Amniotic stem cell (primary cell): ENCODE results near the gene RUNX3.
"Not testable (repeated sequence)": the region's sequence is repeated elsewhere in the genome, so short reads cannot be mapped to it uniquely, and the experiment has no call there.

ENCODE experiments used
- DNase-seq: peaks from one replicate; lab custom pipeline; 2025; lab: John Stamatoyannopoulos, UW

Gene RUNX3

DNA sequence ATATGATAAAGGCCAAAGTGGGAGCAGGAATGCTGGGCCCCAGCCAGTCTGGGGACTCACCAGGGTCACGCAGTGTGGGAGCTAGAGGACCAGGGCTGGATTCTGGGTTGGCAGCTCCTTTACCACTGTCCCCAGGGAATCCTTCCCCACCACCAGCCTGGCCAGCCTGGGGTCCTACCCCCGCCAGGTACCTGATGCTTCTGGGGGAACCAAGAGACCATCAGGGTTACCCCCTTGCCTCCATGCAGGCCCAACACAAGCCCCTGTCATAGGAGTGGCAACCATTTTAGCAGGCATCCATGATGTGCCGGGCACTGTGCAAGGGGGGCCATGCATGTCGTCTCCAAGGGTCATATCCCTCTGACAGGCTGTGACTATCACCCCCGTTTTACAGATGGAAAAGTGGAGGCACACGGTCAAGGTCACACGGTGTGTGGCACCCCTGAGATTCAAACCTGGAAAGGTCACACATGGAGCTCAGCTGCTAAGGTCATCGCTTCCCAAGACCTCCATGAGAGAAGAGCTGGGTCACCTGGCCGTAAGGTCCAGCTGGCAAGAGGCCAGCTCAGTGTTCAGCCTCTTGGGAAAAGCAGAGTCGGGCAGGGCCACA is 16.4 kb downstream of the RUNX3 start:
- no peak for DNase-seq

DNA sequence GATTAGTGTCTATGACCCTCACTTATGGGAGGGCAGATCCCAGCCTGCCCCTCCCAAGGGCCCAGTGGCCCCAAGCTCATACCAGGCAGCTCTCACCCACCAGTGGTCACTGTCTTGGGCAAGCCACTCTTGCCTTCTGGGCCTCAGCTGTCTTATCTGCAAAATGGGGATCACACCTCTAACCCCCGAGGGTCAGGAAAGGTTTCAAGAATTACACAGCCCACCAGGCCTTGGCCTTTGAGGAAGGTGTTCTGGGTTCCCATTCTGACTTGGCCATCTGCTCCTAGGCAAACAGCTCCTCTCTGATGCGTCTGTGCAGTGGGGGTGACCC is 16.8 kb downstream of the RUNX3 start:
- no peak for DNase-seq

DNA sequence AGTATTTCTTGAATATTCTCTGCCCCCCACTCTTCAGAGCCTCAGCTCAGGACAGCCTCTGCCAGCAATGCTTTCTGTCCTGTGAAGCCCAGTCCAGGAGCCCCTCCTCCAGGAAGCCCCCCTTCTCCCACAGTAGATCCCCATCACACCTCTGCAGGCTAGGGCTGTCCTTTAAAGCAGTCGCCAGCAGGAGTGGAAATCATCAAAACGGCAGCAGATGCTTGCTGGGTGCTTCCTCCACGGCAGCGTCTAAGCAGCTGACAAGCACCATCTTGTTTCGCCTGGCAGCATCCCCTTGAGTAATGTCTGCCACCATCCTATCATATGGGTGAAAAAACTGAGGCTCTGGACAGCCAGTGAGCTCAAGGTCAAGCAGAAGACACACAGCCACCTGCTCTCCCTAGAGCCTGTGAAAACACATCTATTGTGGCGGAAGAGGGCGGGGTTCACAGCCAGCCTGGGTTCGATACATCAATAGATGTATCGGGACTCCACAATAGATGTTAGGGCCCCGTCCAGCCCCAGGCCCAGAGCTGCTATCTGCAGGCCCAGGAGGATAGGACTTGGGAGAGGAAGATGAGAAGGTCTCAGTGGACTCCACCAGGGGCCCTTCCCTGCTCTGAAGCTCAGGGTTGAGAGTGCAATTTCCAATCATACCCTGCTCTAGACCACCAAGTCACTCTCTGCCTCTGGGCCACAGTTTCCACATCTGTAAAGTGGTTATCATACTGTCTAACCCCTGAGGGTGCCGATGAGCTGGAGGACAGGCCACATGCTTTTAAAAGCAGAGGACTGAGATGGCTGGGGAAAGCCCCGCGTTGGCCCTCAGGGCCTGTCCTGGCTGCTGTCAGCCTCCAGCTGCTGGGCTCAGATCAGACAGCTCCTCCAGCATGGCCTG is 17.5 kb downstream of the RUNX3 start:
- no peak for DNase-seq

DNA sequence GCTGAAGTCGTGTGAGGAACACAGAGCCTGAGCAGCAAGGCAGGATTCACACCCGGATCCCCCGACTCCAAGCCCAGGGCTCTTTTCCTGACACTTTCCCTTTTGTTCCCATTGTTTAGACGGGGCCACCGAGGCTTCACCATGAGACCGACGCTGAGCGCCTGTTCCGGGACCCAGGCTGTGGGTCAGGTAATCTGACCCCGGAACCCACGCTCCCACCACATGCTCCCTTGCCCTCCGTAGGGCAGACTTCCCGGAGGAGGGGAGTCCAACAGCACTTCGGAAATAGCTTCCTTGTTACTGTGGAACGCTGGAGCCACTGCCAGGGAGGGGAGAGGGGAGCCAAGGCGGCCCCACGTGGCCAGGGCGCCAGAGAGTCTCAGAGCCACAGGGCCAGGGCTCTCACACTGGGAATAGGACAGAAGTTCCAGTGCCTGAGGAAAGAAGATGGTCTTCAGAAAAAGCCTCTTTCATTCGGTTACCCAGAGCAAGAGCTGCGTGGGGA is 18.4 kb downstream of the RUNX3 start:
- no peak for DNase-seq

DNA sequence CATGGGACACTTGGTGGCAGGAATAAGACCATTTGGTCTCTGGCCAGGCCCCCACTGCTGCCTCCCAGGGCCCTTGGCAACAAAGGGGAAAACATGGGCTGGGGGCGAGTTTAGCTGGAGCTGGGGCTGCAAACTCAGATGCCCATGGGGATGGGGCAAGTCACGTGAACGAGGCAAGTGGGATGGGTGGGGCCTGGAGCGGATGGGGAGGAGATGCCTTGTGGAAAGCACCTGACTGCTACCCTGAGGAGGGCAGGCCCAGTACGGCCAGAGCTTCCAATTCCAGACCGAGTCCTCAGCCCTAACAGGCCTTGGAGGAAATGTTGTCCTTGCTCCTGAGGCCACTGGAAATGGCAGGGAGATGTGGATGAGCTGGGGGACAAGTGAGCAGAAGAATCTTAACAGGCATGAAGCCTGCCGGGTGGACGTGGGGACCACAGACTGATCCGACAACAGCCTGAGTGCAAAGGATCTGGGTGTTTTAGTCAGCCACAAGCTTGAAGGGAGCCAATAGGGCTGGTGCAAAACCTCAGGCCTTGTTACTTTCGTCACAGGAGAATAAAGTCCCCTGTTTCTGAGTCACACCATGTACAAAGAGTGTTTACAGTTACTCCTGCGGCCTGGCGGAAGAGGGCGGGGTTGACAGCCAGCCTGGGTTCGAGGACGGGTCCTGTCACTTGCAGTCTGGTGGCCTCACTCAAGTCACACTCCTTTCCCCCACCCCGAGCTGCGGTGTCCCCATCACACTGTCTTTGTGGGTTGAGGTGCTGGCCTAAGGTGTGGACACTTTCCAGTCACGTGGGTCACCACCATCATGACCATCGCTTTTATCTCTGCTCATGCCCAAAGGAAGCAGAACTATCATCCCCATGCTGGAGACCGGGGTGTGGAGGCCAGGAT is 19.1 kb downstream of the RUNX3 start:
- no peak for DNase-seq

DNA sequence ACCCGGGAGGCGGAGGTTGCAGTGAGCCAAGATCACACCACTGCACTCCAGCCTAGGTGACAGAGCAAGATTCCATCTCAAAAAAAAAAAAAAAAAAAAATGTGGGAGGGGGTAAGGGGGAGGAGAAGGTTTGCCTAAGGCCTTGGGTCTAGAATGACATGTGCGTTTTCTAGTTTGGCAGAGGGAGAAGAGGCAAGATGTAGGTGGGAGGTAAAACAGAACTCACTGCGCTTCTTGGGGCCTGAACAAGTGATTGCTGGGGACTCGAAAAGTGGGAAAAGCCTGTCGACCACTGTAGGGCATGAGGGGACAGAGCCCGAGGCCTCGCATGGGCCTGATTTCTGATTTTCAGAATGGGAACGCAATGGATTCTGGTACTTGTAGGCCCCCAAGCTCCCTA is 19.9 kb downstream of the RUNX3 start:
- DNase-seq: no peak

DNA sequence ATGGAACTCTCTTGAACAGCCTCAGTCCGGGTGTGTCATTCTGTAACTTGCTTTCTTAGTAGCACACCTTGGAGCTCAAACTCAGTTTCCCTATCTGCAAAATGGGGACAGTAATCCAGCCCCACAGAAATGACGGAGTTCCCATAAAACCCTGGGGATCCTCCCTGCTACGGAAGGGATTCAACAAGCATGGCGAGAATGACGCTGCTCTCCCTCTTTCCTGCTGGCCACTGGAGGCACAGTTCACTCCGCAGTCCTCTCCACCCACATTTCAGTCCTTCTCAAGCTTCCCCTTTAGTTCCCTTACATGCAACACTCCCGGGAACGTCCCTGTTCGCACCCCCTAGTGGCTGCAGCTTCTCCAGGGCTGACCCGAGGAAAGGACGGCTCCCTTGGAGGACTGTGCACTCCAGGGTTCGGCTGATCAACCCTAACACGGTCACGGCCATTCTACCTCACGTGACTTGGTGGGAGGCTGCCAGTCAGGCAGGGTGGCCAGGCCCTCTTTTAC is 20.6 kb downstream of the RUNX3 start:
- DNase-seq: no peak

DNA sequence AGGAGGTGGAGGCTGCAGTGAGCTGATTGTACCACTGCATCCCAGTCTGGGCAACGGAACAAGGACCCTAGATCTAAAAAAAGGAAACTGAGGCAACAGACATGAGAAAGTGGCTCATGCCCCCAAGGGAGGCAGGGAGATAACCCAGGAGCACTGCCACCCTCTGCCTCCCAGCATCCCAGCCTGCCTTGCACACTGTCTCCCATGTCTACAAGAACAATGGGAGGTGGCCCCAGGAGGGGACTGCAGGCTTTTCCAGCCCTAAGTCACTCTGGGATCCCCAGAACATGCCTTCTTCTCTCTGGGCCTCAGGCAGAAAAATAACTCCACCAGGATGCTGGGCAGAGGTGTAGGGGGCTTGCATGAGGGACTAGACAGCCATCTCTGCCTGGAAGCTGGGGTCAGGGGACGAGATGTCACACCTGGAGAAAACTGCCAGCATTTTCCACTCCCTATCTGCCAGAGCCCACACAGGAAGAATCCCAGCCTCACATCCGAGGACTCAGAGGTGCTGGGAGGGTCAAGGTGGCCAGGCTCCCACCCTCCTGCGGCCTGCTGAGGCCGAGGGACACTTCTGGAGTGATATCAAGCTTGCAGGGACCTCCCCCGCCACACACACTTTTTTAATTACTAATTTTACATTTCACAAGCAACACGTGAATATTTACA is 21.4 kb downstream of the RUNX3 start:
- no peak for DNase-seq

DNA sequence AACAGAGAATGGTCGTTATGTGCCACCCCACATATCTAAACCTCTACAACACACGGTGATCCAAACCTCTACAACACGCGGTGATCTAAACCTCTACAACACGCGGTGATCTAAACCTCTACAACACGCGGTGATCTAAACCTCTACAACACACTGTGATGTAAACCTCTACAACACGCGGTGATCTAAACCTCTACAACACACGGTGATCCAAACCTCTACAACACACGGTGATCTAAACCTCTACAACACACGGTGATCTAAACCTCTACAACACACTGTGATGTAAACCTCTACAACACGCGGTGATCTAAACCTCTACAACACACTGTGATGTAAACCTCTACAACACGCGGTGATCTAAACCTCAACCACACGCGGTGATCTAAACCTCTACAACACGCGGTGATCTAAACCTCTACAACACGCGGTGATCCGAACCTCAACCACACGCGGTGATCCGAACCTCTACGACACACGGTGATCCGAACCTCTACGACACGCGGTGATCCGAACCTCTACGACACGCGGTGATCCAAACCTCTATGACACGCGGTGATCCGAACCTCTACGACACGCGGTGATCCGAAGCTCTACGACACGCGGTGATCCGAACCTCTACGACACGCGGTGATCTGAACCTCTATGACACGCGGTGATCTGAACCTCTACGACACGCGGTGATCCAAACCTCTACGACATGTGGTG is 22.3 kb downstream of the RUNX3 start:
- not testable (repeated sequence) for DNase-seq

DNA sequence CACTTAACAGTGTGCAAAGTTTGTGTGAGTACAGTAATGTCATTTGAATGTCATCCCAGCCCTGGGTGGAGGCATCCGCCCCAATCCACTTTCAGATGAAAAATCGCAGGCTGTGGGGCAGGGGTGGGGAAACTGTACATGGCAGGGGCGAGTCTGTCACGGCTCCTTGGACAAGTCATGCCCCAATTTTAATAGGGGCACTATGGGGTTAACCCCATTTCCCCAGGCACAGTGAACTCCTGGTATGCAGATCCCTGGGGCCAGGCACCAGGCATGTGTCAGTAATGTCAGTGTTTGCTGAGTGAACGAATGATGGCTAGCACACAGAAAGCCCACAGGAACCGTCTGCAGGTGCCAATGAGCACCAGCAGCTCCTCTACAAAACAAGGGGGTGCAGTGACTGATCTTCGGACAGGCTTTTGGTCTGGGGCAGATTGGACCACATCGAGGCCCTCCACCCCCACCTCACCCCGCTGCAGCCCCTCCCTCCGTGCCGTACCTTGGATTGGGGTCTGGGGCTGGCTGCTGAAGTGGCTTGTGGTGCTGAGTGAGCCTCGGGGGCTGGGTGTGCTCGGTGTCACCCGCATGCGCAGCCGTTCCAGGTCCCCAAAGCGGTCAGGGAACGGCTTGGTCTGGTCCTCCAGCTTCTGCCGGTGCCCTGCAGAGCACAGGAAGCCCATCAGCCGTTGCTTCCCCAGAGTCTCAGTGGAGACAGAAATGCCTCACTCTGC is 23.2 kb downstream of the RUNX3 start:
- no peak for DNase-seq

DNA sequence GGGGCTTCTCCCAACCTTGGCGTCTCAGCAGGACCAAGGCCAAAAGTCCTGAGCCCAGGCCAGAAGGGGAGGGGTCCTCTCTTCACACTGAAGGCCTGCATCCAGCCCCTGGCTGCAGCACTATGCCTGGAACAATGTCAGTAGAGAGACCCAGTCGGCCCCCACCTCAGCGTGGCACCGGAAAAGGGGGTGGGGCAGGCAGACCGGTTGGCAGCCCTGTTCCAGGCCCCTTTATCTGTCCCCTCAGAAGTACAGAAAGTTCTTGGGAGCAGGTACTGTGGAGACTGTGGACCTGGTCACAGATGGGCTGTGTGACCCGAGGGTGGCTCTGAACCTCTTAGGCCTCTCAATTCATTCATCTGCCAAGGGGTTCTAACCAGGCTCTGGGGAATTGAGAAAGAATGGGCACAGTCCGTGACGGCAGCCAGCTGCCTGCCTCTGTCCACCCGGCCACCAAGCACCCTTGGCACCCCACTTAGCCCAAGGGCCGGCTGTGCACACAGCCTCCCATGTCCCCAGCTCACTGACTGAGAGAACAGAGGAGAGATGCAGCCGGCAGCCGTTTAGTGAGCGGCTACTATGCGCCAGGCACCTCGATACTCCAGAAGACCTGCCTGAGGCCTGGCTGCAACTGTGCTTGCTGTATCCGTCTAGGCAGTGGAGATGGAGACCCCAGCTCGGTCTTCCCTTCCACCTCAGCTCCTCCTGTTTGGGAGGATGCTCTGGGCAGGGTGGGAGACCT is 23.9 kb downstream of the RUNX3 start:
- no peak for DNase-seq

DNA sequence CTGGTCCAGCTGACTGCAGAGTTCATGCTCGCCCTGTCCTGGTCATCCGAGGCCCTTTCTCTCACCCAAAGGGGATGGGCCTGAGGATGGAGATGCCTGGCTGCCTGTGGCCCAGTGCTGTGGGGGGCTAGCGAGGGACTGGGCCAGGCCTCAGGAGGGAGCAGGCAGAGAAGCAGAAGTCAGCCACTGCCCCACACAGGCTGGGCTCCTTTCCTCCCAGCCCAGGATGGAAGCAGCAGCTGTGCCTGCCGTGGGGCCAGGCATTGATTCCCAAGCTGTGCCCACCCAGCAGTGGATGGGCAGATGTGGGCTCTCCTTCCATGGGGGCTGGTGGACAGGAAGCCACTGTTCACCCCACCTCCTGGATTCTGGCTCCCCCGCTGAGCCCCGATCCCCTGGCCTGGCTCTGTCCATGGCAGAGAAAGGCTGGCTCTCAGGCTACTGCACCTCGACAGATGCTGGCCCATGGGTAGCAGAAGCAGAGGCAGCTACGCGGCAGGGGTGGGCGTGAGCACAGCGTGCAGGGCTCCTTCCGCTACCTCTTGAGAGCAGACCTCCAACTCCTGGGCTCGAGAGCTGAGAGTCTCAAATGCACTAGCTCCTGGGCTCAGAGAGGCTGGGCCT is 24.6 kb downstream of the RUNX3 start:
- no peak for DNase-seq

DNA sequence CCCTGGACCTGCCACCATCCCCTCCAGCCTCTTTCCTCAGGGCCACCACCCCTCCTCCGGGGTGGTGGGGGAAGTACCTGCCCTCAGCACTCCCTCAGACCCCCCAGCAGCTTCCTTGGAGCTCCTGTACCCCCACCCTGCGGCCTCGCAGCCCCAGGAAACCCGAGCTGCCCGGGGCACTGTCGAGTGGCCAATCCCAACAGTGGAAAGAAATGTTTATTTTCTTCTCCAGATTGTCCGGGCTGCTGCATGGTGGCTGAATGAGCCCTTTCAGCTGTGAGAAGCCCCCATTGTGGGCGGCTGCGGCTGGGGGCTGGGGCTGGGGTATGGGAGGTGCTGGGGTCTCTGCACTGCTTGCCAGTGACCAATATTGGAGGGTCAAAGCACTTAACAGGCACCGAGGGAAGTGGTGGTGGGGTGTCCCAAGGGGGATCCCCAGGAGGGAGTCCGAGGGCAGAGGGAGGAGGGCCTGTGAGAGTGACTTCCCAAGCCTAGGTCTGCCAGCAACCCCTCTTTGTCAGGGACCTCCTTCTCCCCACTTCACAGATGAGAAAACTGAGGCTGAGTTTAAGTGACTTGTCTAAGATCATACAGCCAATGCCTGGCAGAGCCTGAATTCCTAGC is 25.2 kb downstream of the RUNX3 start:
- DNase-seq: no peak

DNA sequence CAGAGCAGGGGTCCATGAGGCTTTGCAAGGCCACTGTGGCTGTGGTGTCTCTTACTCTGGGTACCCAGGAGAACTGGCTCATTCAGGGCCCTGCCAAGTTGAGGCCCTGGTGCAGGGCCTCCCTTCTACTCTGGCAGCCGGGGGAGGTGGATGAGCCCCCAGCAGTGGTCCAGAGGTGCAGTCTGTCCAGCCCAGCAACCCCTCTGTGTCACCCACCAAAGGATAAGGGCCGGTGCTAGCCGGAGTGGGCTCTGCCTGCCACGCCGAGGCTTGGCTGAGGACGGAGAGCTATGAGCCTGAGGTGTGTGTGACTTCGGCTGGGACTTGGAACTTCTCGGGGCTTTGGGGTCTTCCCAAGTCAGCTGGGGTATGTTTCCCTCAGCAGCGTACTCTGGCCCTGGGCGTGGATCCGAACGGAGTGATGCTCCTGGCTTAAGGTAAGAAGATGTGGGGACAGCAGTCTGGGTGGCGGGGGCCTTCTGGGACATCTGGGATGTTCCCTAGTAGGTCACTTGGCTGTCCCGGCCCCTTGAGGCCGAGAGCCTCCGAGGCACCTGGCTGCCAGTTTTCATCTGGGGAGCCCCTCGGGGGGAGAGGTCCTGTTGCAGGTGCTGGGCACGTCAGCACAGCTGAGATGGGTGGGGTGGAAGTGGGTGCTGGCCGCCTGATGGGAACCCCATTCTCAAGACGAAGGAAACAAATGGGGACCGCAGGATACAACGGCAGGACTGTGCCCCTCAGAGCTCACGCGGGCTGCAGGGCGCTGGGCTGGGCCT is 25.9 kb downstream of the RUNX3 start:
- DNase-seq: no peak

DNA sequence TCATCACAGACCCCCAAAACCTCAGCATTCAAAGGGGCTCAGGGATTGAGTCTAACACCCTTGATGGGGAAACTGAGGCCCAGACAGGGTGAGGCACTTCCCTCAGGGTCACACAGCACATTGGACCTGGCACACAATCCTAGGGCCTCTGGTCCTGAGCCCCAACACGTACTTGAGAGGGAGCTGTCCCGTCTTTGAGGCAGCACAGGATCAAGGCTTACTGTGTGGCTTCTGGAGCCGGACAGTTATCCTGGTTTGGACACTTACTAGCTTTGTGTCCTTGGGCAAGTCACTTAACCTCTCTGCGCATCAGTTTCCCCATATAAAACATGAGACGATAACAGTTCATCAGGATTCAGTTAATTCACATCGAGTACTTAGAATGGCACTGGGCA is 26.5 kb downstream of the RUNX3 start:
- no peak for DNase-seq

DNA sequence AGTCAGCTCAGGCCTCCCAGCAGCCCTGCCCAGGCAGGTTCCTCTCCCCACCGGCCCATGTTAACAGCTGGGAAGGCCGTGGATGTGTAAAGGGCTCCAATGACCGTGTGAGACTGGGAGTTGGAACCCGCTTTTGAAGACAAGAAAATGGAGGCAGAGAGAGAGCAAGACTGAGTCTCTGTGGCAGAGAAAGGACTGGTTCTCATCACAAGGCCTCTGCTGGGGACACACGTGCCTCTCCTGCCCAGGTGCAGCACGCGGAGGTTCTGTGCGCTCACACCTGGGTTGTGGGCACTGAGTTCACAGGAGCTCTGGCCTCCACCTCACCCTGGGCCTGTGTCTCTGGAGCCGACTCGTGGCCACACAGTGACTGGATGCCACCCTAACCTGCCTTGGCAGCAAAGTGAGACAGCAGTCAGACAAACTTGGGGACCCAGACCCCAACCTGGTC is 27.0 kb downstream of the RUNX3 start:
- no peak for DNase-seq

DNA sequence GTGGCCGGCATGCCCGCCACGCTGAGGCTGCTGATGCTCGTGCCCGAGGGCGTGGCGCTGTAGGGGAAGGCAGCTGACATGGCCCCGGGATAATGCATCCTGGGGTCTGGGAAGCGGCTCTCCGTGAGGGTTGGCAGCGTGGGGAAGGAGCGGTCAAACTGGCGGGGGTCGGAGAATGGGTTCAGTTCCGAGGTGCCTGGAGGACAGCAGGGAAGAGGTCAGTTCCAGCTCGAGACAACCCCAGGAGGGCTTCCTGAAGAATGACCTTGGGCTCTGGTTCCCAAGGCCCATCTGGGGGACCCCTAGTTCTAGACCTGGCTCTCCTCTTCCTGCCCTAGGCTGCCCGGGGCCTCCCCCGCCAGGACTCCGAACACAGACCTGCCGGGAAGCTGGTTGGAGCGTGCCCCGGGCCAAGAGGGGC is 27.6 kb downstream of the RUNX3 start:
- no peak for DNase-seq
